Mesothelial cell of epicardium (in vitro differentiated cells): Measurements from ENCODE around the gene TICAM1. TPM values are rescaled to one million over a fixed set of nuclear protein-coding genes. Genes with fewer than 3 reads are reported as not detected.
"Not testable (repeated sequence)": the region's sequence is repeated elsewhere in the genome, so short reads cannot be mapped to it uniquely, and the experiment has no call there.

Experiments used
- DNase-seq, 2 experiments: peaks; one replicate each; pipeline ENCODE4 v3.0.0; 2021; ENCODE audit warnings: low spot score in 2 of 2; ENCODE audit not compliant: unreplicated experiment in 2 of 2
- H3K27ac Mint-ChIP-seq: 2 replicates; pipeline ENCODE4 v1.8.0; 2021; ENCODE audit warnings: mixed read lengths
- H3K27me3 Mint-ChIP-seq: 2 replicates; pipeline ENCODE4 v1.8.0; 2021; ENCODE audit warnings: low read depth, mixed read lengths
- H3K36me3 Mint-ChIP-seq: 2 replicates; pipeline ENCODE4 v1.8.0; 2021; ENCODE audit warnings: mixed read lengths
- H3K4me1 Mint-ChIP-seq: 2 replicates; pipeline ENCODE4 v1.8.0; 2021; ENCODE audit warnings: mixed read lengths
- H3K4me3 Mint-ChIP-seq: 2 replicates; pipeline ENCODE4 v1.8.0; 2021; ENCODE audit warnings: mild to moderate bottlenecking, moderate library complexity, mixed read lengths
- H3K9me3 Mint-ChIP-seq: 2 replicates; pipeline ENCODE4 v1.8.0; 2021; ENCODE audit warnings: mixed read lengths
- total RNA-seq: library from RNA; stranded (reverse); gene quantifications from 3 replicates; pipeline ENCODE4 v1.2.1, GENCODE V29; 2021
- TF ChIP-seq, protein P1 (sequence below): fragments of 200-600 bp; sonication (generic); IDR thresholded peaks from one replicate; pipeline ENCODE4 v1.5.0; 2021; ENCODE audit warnings: antibody characterized with exemption; ENCODE audit not compliant: unreplicated experiment

TICAM1 gene
- total RNA-seq, 1 donor from 2014 or later: 7.6 TPM

DNA sequence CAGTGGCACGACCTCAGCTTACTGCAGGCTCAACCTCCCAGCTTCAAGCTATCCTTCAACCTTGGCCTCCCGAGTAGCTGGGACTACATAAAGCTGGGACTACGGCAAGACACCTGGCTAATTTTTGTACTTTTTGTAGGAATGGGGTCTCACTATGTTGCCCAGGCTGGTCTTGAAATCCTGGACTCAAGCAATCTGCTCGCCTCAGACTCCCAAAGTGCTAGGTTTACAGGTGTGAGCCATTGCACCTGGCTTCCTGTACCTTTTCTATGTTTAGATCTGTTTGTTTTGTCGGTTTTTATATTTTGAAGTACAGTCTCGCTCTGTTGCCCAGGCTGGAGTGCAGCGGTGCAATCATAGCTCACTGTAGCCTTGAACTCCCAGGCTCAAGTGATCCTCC, 17.5 kb upstream of the TICAM1 start:
- H3K27ac Mint-ChIP-seq: no peak overlapping the region
- TF ChIP-seq, protein P1, sequence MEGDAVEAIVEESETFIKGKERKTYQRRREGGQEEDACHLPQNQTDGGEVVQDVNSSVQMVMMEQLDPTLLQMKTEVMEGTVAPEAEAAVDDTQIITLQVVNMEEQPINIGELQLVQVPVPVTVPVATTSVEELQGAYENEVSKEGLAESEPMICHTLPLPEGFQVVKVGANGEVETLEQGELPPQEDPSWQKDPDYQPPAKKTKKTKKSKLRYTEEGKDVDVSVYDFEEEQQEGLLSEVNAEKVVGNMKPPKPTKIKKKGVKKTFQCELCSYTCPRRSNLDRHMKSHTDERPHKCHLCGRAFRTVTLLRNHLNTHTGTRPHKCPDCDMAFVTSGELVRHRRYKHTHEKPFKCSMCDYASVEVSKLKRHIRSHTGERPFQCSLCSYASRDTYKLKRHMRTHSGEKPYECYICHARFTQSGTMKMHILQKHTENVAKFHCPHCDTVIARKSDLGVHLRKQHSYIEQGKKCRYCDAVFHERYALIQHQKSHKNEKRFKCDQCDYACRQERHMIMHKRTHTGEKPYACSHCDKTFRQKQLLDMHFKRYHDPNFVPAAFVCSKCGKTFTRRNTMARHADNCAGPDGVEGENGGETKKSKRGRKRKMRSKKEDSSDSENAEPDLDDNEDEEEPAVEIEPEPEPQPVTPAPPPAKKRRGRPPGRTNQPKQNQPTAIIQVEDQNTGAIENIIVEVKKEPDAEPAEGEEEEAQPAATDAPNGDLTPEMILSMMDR: no peak
- no peaks in the 10 kb centered on the region for H3K27me3 Mint-ChIP-seq

DNA sequence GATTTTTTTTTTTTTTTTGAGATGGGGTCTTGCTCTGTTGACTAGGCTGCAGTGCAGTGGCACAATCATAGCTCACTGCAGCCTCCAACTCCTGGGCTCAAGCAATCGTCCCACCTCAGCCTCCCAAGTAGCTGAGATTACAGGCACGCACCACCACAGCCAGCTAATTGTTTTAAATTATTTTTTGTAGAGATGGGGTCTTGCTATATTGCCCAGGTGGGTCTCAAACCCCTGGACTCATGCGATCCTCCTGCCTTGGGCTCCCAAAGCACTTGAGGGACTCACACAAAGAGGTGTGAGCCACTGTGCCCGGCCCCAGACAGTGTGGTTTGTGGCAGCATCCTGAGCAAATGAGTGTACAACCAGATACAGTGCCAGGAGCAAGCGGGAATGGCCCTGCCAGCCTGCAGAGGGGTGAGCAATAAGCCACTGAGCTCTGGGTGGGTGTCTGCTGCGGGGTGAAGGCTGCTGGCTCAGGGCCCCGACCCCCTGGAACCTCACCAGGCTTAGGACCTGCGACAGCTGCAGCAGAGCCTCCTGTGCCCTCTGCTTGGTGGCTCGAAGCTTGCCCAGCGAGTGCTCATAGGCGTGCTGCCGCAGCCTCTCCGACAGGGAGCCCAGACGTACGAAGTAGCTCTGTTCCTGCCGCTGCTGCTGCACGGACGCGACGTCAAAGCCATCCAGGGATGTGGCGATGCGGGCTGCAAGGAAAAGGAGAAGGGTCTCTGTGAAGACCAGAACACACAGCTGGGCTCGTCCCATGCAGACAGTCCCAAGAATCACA, 15.9 kb upstream of the TICAM1 start:
- H3K4me1 Mint-ChIP-seq: no peaks in the 10 kb centered on the region
- no peak overlapping the region for H3K27ac Mint-ChIP-seq
- H3K27me3 Mint-ChIP-seq: no peaks in the 10 kb centered on the region
- DNase-seq: no peak
- TF ChIP-seq, protein P1: no peak
- peaks cover 29% of the 10 kb centered on the region for H3K36me3 Mint-ChIP-seq
- no peak overlapping the region for H3K4me3 Mint-ChIP-seq
- H3K9me3 Mint-ChIP-seq: no peaks in the 10 kb centered on the region

More for the DNA sequence above, 17.5 kb upstream of the TICAM1 start:
- no peak for DNase-seq
- Mint-ChIP-seq H3K4me3 (no peak overlapping the region), H3K9me3 (no peaks in the 10 kb centered on the region), H3K36me3 (peaks cover 23% of the 10 kb centered on the region), H3K4me1 (no peaks in the 10 kb centered on the region)

DNA sequence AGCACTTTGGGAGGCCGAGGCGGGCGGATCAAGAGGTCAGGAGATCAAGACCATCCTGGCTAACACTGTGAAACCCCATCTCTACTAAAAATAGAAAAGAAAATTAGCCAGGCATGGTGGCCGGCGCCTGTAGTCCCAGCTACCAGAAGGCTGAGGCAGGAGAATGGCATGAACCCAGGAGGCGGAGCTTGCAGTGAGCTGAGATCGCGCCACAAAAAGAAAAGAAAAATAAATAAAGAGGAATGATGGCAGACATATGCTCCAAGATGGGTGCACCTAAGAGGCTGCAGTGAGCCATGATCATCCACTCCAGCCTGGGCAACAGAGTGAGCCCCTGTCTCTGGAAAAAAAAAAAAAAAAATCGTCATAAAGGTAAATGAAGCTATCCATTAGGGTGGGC, 14.5 kb upstream of the TICAM1 start:
- not testable (repeated sequence) for H3K4me3 Mint-ChIP-seq, H3K27ac Mint-ChIP-seq, DNase-seq, H3K27me3 Mint-ChIP-seq, H3K9me3 Mint-ChIP-seq, H3K4me1 Mint-ChIP-seq
- H3K36me3 Mint-ChIP-seq: peaks cover 30% of the 10 kb centered on the region

DNA sequence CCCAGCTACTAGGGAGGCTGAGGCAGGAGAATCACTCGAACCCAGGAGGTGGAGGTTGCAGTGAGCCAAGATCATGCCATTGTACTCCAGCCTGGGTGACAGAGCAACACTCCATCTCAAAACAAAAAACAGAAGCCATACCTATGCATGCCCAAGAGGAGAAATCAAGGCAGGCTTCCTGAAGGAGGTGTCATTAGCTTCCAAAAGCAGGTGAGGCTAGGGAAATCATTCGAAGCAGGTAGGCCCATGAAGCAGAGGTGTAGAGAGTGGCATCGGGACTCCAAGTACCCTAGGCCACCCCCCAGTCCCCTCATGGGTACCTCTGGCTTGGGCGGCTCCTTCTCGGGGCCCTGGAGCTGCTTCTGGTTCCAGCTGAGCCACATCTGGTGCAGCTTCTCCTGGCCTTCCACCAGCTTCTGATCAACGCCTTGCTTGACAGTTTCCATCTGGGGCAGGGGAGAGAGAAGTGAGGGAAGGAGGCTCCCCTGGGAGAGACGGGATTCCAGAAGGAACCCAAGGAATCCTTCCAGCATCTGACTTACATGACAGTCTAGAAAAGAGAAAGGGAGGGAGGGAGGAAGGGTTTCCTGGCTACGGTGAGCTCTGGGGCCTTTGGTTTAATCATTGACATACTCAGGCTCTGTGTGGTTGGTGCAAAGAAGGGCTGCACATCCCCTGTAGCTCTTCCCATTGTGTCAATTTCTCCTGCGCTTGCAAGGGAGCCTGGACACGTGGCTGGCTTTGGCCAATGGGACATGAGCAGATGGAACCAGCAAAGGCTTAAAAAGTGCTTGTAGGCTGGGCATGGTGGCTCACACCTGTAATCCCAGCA, 13.1 kb upstream of the TICAM1 start:
- TF ChIP-seq, protein P1: no peak
- Mint-ChIP-seq H3K27me3 (no peaks in the 10 kb centered on the region), H3K4me1 (no peaks in the 10 kb centered on the region), H3K4me3 (no peak overlapping the region), H3K27ac (no peak overlapping the region), H3K36me3 (peaks cover 35% of the 10 kb centered on the region), H3K9me3 (no peaks in the 10 kb centered on the region)
- no peak for DNase-seq

DNA sequence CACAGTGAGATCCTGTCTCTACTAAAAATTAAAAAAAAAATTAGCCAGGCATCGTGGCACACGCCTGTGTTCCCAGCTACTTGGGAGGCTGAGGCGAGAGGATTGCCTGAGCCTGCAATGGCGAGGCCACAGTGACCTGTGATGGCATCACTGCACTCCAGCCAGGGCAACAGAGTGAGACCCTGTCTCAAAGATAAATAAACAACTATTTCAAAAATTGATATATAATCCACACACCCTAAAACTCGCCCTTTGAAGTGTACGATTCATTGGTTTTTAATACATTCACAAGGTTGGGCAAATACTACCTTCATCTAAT, 12.1 kb upstream of the TICAM1 start:
- no peaks in the 10 kb centered on the region for H3K9me3 Mint-ChIP-seq
- H3K27me3 Mint-ChIP-seq: no peaks in the 10 kb centered on the region
- TF ChIP-seq, protein P1: no peak
- no peak for DNase-seq
- H3K4me3 Mint-ChIP-seq: no peak overlapping the region
- H3K27ac Mint-ChIP-seq: no peak overlapping the region
- no peaks in the 10 kb centered on the region for H3K4me1 Mint-ChIP-seq
- H3K36me3 Mint-ChIP-seq: peaks cover 42% of the 10 kb centered on the region

DNA sequence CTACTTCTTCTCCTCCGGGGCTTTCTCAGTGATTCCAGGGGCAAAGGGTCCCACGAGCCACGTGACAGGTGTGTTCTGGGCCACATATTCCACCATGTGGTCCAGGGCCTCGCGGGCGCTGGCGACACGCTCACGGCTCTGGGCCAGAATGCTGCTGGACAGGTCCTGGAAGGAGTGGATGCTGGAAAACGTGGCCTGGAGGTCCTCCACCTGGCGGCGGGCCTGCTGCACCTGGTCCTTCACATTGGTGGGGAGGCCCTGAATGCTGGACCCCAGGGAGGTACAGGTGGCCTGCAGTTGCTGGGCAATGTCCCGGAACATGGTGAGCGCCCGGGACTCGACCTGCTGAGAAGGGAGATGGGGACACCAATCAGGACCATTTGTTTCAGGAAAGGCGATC, 7.7 kb upstream of the TICAM1 start:
- Mint-ChIP-seq H3K27ac (no peak overlapping the region), H3K4me1 (no peaks in the 10 kb centered on the region), H3K36me3 (peaks cover 35% of the 10 kb centered on the region), H3K4me3 (no peak overlapping the region), H3K9me3 (no peaks in the 10 kb centered on the region), H3K27me3 (no peaks in the 10 kb centered on the region)
- no peak for DNase-seq
- TF ChIP-seq, protein P1: no peak
